HEK293 (cell line): ENCODE results near the gene PRKCQ.

Experiments used
- CTCF ChIP-seq: fragments of 450-650 bp; formaldehyde crosslinking; IDR thresholded peaks from 2 replicates; pipeline ENCODE4 v1.5.1; 2016; ENCODE audit warnings: missing biosample characterization, missing genetic modification characterization
- MEIS1 ChIP-seq: sonication (generic); formaldehyde crosslinking; IDR thresholded peaks from 2 replicates; pipeline ENCODE4 v1.8.1; 2022; ENCODE audit warnings: missing genetic modification reagents, mild to moderate bottlenecking, borderline replicate concordance
- MZF1 ChIP-seq: fragments of 450-650 bp; formaldehyde crosslinking; IDR thresholded peaks from 2 replicates; pipeline ENCODE4 v1.5.1; 2017; ENCODE audit warnings: missing biosample characterization, missing genetic modification characterization, borderline replicate concordance
- SETDB1 ChIP-seq: IDR thresholded peaks from one replicate; pipeline ENCODE4 v1.6.1; 2017; ENCODE audit warnings: mild to moderate bottlenecking, low read length, moderate library complexity, mixed read lengths; ENCODE audit not compliant: insufficient read length
- SP3 ChIP-seq: fragments of 450-650 bp; formaldehyde crosslinking; IDR thresholded peaks from 2 replicates; pipeline ENCODE4 v1.5.1; 2016; ENCODE audit warnings: missing biosample characterization, missing genetic modification characterization
- TSHZ1 ChIP-seq: fragments of 450-650 bp; formaldehyde crosslinking; IDR thresholded peaks from 2 replicates; pipeline ENCODE4 v1.5.1; 2016; ENCODE audit warnings: missing biosample characterization, missing genetic modification characterization, borderline replicate concordance
- ZBTB17 ChIP-seq: fragments of 450-650 bp; formaldehyde crosslinking; IDR thresholded peaks from 2 replicates; pipeline ENCODE4 v1.5.1; 2016; ENCODE audit warnings: missing biosample characterization, missing genetic modification characterization
- ZNF138 ChIP-seq: fragments of 450-650 bp; formaldehyde crosslinking; IDR thresholded peaks from 2 replicates; pipeline ENCODE4 v1.5.1; 2016; ENCODE audit warnings: missing biosample characterization, missing genetic modification characterization, borderline replicate concordance
- ZNF214 ChIP-seq: fragments of 450-650 bp; formaldehyde crosslinking; IDR thresholded peaks from 2 replicates; pipeline ENCODE4 v1.5.1; 2017; ENCODE audit warnings: missing biosample characterization, mild to moderate bottlenecking, missing genetic modification characterization, borderline replicate concordance
- ZNF23 ChIP-seq: fragments of 450-650 bp; formaldehyde crosslinking; IDR thresholded peaks from 2 replicates; pipeline ENCODE4 v1.5.1; 2016; ENCODE audit warnings: missing biosample characterization, missing genetic modification characterization, borderline replicate concordance
- ZNF423 ChIP-seq: fragments of 450-650 bp; formaldehyde crosslinking; IDR thresholded peaks from 2 replicates; pipeline ENCODE4 v1.5.1; 2016; ENCODE audit warnings: missing biosample characterization, missing genetic modification characterization
- ZNF501 ChIP-seq: fragments of 450-650 bp; formaldehyde crosslinking; IDR thresholded peaks from 2 replicates; pipeline ENCODE4 v1.5.1; 2016; ENCODE audit warnings: missing biosample characterization, missing genetic modification characterization
- ZNF76 ChIP-seq: fragments of 450-650 bp; formaldehyde crosslinking; IDR thresholded peaks from 2 replicates; pipeline ENCODE4; 2016; ENCODE audit warnings: low read depth, missing biosample characterization, missing genetic modification characterization, borderline replicate concordance

GRCh38 chr10:6487920-6488319, 92.2 kb downstream of the PRKCQ start:
- TF ChIP-seq ZNF23 (tag by site-specific recombination), result no peak
- TF ChIP-seq CTCF (tag by site-specific recombination), result no peak
- no peak for TF ChIP-seq TSHZ1 (tag by site-specific recombination)
- TF ChIP-seq ZBTB17, result no peak
- TF ChIP-seq SETDB1, result no peak
- TF ChIP-seq ZNF76 (tag by site-specific recombination), result no peak
- no peak for TF ChIP-seq ZNF138 (tag by site-specific recombination)
- no peak for TF ChIP-seq MZF1 (tag by site-specific recombination)
- no peak for TF ChIP-seq ZNF214 (tag by site-specific recombination)
- TF ChIP-seq ZNF501, result no peak
- no peak for TF ChIP-seq MEIS1 (CRISPR knock-in tag)
- no peak for TF ChIP-seq SP3 (tag by site-specific recombination)
- TF ChIP-seq ZNF423 (tag by site-specific recombination), result no peak
